GM18499 (cell line): Measurements from ENCODE around the gene TWSG1.
"Not testable (repeated sequence)": the region's sequence is repeated elsewhere in the genome, so short reads cannot be mapped to it uniquely, and the experiment has no call there.

Source experiments
- ATAC-seq: cut with Tn5 transposase; IDR thresholded peaks from one replicate; pipeline ENCODE4 v1.9.1; 2021; ENCODE audit warnings: moderate number of reproducible peaks; ENCODE audit not compliant: insufficient read depth, unreplicated experiment

The TWSG1 gene

DNA sequence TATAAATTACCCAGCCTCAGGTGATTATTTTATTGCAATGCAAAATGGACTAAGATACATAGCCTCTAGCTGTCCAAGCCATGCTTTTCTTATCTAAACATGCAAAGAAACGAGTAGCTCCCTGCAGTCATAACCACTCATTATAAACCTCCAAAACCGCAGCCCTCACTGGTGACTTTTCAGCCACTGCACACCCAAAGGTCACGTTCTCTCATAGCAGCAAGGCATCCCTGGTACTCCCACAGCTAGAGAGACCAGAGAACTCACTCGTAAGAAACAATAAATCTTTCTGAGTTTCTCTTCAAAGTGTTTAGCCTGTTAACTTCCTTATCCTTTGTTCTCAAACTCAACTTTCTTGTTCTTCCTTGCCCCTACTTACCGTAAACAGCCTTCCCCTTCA lies 112.3 kb downstream of the TWSG1 start:
- no peak for ATAC-seq

DNA sequence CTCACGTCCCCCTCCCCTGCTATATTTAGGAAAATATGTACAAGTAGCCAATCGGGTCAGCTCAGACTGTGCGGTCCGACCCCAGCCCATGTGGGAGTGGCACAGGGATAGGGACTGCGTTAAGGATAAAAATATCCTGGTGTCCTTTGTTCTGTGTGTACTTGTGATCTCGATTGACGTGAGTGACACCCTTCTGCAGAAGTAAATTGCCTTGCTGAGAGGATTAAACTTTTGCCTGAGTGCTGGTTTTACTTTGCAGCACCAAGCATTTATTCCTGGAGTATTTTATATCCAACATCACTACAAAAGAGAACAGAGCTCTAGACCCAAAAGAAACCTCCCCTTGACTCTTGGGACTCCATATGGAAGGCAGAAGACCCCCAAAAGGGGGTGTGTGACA lies 112.8 kb downstream of the TWSG1 start:
- ATAC-seq: no peak

DNA sequence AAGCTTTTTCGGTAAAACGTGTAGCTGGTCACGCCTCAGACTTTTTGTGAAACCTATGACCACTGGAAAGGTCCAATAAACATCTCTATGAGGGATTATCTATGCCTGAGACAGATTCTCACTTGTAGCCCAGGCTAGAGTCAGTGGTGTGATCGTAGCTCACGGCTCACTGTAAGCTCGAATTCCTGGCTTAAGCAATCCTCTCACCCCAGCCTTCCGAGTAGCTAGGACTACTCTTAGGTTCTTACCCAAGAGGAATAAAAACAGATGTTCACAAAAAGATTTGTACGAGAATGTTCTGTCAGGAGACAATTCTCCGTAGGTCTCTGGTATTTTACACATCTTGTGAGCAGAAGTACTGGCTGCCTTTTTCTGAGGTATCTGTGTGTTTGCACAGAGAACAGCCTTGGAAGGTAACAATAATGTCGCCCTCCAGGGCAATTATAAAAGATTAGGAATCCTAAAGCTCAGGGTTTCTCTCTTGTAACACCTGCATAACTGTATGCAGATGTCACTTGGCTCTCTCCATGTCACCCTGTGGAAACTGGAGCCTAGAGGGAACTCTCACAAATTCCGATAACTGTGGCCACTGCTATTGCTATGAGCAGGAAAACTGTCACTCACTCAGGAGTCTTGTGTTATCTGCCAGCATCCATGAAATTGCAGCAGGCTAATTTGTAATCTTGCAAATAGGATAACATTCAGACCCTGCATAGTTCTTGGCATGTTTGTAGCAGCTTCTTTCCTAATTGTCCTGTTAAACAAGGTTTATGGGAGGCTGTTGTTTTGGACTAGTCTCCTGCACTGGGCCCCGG lies 115.2 kb downstream of the TWSG1 start:
- ATAC-seq: no peak

DNA sequence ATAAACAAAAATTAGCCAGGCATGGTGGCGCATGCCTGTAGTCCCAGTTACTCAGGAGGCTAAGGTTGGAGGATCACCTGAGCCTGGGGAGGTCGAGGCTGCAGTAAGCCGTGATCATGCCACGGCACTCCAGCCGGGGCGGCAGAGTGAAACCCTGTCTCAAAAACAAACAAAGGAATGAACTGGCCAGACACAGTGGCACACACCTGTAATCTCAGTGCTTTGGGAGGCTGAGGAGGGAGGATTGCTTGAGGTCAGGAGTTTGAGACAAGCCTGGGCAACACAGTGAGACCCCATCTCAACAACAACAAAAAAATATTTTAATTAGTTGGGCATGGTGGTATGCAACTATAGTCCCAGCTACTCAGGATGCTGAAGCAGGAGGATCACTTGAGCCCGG lies 116.3 kb downstream of the TWSG1 start:
- not testable (repeated sequence) for ATAC-seq
